ENCODE results near the gene IL32.

The IL32 gene

DNA sequence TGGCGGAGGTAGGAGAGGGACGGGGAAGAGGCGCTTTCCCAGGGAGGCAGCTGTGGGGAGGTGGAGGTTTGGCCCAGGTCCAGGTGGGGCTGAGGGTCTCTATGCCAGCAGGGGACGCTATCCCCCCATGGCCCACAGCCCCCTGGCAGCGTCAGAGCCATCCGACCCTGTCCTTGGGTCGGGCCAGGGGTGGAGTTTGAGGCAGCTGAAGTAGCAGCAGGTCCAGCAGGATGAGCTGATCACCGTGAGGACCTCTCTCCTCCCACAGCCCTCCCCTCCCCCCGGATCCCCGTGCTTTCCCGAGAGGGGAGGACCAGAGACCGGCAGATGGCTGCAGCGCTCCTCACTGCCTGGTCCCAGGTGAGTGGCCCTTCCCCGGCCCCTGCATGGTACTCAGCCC, 50.1 kb downstream of the IL32 start:
- no peak for DNase-seq (ENCODE audit: low read depth)

DNA sequence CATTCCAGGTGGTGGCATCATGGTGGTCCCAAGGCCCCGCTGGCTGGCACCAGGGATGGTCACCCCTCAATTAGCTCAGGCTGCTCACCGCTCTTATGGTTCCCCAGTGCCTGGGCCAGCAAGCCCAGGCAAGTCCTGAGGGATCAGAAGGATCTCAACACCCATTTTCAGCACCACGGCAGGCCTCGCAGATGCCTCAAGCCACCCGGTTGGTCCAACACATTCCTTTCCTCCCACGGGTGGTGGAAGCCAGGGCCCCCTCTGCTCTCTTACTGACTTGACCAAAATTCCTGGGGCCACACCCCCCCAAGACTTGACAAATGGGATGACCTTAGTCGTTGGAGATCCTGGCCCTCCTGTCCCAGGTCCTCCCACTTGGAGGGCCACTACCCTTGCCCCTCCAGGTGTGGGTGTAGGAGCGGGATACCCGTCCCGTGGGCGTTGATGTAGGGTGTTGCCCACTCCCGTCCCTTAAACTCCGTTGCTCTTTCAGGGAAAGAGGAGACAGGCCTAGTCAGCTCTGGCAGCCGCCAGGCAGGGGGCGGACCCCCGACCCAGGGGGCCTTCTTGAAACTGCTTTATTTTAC, 52.9 kb downstream of the IL32 start:
- no peak for DNase-seq (ENCODE audit: low read depth)

DNA sequence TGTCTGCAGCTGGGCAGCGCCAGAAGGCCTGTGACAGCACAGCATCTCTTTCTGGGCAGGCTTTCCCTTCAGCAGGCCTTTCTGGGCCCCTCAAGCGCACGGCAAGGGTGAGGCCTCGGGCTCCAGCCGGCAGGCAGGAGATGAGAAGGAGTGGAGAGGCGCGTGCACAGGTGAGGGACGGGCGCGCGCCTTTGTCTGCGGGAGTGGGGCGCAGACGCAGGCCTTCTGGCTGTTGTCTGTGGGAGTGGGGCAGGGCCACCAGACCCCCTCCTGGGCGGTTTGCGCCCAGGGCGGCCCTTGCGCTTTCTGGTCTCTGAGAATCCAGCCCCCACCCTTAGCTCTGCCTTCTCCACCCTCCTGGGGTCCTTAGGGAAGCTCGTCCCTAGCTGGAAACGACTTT, 53.4 kb downstream of the IL32 start:
- no peak for DNase-seq (ENCODE audit: low read depth)

Data from CMK (cell line).